Hypothalamus (tissue), 51 donors: ENCODE measurements around the gene SYNGR1.
"Not testable (repeated sequence)": the region's sequence is repeated elsewhere in the genome, so short reads cannot be mapped to it uniquely, and the experiment has no call there.

Experiments
- DNase-seq, 51 donors: peaks; one replicate each; lab custom pipeline; 2025; lab: John Stamatoyannopoulos, UW

SYNGR1 gene

DNA sequence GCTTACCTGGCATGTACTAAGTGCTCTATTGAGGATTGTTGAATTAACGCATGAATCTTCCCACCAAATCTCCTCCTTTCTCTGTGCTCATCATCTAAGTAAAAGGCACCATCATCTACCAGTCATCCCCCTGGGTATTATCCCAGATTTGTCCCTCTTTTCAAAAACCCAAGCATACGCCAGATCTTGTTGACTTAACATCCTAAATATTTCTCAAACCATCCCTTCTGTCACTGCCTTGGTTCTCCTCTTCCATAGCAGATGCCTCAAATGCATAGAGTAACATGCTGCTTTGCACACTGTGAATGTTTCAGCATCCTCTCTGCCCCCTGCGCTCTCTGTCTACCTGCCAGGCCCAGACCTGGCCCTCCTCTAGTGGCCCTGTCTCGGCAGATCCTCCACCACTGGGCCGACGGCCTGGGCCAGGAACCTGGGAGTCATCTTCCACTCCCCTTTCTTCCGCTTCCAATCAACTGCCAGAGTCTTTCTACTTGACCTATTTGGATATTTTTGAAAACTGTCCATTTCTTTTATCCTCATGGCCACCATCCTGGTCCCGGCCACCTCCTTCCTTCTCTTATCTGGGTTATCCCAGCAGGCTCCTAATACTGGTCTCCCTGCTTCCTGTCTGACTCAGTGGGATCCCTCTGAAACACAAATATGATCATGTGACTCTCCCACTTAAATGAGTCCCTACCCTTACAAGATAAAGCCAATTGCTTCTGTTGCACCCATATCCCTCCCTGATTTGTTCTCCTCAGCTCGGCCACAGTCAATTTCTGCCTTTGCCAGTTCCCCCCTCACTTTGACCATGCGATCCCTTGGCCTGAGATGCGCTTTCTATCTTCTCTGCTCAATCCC lies 46.4 kb downstream of the SYNGR1 start:
- no peak for DNase-seq

DNA sequence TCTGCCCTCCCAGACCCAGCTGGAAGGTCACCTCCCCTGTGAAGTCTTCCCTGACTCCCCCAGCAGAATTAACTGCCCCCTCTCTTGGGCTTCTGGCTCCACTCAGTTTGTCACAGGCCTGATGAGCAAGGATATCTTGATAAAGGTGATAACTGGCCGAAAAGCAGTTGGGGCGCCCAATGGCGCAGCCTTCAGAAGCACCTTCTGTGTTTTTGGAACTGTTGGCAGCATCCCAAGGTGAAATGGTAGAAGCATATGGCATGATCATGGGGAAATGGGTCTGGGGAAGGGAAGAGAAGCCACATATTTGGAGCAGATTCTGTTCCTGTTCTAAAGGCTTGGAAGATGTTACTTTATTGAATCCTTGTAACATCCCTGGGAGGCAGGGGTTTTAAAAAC lies 47.0 kb downstream of the SYNGR1 start:
- no peak for DNase-seq

DNA sequence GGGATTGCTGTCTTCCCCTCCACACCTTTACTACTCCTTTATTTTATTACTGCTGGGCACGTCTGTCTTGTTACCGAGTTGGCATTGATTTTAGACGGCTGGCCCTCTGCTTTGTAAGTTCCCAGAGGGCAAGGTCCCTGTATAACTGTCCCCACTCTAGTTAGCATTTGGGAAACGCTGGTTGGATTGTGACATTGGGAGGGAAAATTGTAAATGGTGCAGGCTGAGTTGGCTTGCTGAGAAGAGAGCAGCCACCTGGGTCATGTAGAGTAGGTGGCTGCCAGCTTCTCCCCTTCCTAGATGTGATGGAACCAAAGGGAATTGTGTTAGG lies 51.5 kb downstream of the SYNGR1 start:
- no peak for DNase-seq

DNA sequence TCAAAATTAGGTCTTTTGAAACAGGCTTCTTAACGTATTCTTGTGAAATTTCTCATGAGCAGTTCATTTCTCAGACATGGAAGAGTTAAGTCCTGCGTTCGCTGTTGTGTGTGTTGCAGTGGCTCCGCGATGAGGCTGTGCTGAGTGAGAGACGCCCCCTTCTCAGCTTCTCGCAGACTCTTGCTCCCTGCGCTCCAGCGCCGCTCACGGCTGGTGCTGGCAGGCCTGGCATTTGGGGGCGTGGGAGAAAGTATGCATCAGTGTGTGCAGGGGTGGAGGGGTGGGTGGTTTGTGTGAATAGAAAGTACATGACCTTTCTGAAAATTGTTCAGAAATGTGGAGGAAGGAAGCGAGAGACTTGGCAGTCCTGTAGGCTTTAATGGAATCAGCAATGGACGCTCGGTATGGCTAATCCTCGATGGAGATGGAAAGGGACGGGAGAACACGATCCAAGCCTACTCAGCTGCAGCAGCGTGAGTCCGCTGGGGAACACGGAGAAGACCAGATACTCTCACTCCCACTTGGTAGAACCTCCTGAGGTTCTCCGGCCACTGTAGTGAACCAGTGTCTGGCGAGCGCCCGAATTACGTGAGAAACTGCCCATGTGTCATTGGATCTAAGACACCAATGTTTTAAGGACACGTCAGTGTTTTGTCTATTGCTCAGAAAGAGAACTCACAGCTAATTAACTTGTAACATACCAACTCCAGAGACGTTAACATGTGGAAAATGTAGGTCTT lies 55.7 kb downstream of the SYNGR1 start:
- peak in 39 of 51 donors; percentile 18 to 91 (median 41) for DNase-seq

DNA sequence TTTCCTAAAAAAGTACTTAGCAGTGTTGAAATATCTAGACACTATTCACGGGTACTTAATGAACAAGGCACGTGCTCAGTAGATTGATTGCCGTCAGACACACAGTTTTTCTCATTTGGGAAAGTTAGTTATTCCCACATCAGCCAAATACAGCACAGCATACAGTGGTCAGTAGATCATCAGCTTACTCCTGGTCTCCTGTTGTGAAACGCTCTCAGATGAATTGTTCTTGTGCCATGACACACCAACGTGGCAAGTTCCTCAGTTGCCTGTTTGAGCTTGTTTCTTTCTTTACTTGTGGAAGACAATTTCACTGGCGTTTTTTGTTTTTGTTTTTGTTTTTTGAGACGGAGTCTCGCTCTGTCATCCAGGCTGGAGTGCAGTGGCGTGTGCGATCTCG lies 58.4 kb downstream of the SYNGR1 start:
- no peak for DNase-seq

DNA sequence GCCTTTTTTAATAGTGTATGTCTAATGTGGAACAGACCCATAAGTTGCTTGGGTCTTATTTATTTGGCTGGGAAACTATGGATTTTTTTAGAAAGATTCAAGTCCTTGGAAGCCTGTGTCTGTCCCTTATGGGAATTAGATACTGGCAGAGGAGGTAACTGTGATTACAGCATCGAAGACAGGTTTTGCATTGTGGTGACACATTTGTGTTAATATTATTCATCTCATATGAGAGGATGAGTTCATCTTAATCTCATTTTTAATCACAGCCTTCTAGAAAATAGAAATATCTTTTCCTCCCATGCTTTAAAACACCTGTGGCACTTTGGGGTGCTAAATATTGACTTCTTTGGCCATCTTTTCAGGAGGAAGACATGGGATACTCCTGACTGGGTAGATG lies 59.0 kb downstream of the SYNGR1 start:
- no peak for DNase-seq

DNA sequence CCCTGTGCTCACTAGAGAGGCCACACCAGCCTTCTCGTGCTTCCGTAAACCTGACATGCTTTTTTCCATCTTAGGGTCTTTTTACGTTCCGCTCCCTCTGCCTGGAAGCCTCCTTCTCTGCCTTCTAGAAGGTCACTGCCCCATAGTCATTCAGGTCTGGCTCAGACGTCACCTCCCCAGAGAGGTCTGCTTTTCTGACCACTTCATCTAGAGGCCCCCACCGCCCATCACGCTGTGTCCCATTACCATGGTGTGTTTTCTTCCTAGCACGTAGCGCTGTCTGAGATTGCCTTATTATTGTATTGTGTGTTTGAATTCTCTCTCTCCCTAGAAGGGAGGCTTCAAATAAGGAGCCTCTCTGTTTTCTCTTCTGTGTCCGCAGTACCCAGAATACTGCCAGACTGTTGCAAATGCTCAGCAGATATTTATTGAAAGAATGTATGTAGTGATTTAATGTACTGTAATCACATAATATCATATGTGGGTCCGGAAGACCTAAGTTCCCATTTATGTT lies 59.8 kb downstream of the SYNGR1 start:
- peak in 1 of 51 donors; percentile 10 for DNase-seq

DNA sequence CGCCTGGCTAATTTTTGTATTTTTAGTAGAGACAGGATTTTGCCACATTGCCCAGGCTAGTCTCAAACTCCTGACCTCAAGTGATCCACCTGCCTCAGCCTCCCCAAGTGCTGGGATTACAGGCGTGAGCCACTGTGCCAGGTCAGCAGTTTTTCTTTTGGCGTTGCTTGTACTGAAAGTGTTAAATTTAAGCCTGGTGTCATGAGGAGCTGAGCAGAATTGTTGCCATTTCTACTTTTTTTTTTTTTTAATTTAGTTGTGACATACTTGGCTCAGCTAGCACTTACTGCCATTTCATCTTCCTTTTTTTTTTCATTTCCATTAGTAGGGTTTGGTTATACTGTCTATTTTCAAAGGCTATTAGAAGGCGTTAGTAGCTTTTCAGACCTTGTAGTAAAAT lies 60.5 kb downstream of the SYNGR1 start:
- no peak for DNase-seq

DNA sequence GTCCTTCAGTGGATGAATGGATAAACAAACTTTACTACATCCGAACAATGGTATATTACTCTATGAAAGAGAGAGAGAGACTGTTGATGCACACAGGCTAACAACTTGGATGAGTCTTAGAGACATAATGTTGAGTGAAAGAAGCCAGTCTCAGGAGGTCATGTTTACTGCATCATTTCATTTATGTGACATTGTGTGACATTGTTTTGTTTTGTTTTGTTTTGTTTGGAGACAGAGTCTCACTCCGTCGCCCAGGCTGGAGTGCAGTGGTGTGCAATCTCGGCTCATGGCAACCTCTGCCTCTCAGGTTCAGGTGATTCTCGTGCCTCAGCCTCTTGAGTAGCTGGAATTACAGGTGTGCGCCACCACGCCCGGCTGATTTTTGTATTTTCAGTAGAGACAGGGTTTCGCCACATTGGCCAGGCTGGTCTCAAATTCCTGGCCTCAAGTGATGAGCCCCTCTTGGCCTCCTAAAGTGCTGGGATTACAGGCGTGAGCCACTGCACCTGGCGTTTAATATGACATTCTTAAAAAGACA lies 62.1 kb downstream of the SYNGR1 start:
- DNase-seq = not testable (repeated sequence)

DNA sequence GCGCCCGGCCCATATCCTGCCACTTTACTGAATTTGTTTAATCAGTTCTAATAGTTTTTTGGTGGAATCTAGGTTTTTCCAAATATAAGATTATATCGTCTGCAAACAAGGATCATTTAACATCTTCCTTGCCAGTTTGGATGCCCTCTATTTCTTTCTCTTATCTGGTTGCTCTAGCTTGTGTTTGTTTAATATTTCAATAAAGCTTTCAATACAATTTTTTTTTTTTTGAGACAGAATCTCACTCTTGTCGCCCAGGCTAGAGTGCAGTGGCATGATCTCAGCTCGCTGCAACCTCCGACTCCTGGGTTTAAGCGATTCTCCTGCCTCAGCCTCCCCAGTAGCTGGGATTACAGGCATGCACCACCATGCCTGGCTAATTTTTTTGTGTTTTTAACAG lies 63.4 kb downstream of the SYNGR1 start:
- DNase-seq = not testable (repeated sequence)

DNA sequence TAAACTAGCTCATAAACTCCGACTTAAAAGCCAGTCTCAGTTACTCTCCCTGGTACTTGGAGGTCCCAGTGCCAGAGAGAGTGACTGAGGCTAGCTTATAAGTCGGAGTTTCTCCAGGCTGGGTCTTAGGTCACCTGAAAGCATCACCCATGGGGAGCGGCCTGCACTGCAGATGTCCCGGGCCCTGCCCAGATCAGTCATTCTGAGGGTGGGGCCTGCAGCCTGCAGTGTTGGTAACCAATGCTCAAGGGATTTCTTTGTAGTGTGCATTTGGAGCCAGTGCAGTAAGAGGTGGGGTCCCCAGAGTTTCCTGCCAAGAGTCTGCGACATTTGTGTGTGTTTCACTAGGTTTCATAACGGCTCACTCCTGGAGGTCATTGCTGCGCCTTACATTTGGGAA lies 64.6 kb downstream of the SYNGR1 start:
- no peak for DNase-seq

DNA sequence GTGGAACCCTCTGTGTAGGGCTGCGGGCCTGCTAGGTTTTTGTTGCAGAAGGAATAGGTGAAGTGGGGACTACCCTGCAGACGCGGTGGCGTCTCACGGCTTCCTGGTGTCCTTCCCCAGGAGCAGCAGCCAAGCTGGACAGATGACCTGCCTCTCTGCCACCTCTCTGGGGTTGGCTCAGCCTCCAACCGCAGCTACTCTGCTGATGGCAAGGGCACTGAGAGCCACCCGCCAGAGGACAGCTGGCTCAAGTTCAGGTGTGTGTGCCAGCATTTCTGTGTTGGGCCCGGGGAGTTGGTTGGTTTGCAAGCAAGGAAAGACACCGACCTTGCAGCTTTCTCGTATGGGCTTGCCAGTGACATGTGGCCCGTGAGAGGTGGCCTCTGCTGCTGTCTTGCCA lies 65.1 kb downstream of the SYNGR1 start:
- DNase-seq = peak in 22 of 51 donors; percentile 12 to 65 (median 44)

DNA sequence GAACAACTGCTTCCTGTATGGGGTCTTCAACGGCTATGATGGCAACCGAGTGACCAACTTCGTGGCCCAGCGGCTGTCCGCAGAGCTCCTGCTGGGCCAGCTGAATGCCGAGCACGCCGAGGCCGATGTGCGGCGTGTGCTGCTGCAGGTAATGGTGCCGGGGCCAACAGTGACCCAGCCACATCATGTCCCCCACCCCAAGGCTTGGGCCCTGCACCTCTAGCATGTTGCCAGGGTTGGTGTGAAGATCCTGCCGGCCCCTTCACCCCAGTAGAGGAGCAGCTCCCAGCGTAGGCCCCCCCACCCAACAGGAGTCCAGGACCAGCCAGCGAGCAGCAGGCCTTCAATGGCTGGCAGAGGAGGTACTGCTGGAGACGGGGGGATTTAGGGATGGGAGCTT lies 65.7 kb downstream of the SYNGR1 start:
- DNase-seq = no peak

DNA sequence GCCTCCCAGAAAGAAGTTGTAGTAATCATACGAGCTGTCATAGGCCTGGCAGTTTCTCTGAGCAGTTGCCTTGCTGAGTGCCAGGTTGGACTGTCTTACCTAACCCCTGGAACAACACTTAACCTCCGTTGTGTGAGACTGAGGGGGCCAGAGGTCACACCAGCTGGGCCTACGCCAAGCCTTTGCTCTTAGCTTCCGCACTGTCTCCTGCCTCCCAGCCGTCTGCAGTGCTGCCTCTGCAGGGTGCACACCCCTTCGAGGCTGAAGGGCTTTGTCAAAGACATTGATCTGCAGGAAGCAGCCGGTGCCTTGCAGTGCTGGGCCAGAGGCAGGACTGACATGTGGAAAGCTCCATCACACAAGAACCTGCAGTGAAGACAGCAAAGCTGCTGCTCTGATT lies 66.5 kb downstream of the SYNGR1 start:
- DNase-seq = no peak

DNA sequence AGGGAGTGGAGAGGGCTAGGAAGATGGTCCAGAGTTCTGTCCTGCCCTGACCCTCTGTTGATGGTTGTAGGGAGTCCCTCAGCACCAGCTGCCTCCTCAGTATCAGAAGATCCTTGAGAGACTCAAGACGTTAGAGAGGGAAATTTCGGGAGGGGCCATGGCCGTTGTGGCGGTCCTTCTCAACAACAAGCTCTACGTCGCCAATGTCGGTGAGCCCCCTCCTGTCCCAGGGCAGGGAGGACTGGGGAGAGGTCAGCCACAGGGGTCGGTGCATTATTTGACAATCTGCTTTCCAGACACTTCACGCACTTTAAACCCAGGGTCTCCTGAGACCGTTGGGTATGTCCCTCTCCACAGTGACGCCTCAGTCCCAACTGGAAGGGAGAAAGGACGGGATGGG lies 67.8 kb downstream of the SYNGR1 start:
- DNase-seq = no peak

DNA sequence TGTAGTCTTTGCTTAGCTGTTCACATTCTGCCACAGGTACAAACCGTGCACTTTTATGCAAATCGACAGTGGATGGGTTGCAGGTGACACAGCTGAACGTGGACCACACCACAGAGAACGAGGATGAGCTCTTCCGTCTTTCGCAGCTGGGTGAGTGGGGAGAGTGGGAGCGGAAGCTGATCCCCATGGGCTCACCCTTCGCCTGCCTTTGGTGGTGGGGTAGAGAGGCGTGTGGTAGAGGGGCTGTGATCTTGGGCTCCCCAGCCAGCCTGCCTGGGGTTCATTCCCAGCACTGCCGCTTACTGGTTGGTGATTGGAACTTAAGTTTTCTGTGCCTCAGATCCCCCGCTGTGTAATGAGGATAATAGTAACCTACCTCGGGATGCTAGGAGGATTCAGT lies 68.9 kb downstream of the SYNGR1 start:
- DNase-seq = no peak

DNA sequence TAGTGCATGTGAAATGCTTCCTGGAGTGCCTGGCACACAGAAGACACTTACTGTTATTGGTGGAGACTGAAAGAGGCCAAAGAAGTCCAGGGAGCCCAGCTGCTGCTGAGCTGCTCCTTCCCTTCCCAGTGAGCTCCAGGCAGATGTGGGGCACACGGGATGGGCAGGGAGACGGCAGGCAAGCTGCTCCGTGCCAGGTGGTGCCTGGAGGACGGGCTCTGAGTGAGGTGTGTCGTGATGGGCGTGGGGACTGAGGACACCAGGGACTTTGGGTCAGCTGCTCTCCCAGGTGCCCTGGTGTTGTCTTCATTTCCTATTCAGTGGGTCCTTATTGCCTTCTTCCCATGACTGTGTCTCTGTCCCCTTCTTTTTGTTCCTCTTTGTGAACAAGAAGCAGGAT lies 69.3 kb downstream of the SYNGR1 start:
- no peak for DNase-seq

DNA sequence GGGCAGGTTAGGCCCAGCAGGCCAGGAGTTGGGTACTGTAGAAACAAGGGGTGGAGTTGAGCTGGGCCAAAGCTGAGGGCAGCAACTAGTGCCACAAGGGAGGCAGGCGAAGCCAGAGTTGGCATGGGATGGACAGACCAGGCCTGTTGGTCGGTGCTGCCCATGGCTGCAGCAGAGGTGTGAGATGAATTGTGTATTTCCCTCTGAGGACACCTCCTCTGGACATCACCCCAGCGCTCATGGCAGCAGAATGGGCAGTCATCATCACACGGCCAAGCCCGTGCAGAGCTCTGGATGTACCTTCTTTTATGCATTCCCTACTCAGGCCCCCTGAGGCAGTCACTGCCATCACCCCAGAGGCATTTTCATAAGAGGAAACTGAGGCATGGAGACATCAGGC lies 70.1 kb downstream of the SYNGR1 start:
- no peak for DNase-seq

DNA sequence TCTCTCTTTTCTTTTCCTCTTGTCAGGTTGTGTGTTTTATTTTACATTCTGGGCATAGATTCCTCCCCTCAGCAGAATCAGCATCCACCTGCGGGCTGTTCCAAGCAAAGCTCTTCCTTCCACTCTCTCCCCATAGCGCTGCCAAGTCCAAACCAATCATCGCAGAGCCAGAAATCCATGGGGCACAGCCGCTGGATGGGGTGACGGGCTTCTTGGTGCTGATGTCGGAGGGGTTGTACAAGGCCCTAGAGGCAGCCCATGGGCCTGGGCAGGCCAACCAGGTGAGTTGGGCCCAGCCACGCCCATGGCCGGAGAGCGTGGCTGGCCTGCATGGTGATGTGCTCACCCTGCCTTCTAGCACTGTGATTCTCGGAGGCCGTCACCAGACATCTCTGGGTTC lies 71.9 kb downstream of the SYNGR1 start:
- DNase-seq = no peak

DNA sequence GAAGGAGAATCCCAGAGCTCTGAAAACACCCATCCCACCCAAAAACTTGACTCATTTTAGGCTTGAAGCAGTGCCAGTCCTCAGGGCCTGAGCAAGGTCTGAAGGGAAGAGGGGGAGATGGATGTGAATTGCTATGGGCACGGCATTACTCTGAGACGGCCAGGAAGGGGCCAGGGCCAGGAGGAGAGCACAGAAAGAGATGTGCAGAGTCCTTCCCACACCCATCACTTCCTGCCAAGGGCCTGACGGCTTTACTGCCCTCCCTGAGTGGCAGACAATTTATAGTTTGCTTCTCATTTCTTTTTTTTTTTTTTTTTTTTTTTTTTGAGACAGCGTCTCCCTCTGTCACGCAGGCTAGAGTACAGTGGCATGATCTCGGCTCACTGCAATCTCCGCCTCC lies 72.3 kb downstream of the SYNGR1 start:
- DNase-seq = no peak

DNA sequence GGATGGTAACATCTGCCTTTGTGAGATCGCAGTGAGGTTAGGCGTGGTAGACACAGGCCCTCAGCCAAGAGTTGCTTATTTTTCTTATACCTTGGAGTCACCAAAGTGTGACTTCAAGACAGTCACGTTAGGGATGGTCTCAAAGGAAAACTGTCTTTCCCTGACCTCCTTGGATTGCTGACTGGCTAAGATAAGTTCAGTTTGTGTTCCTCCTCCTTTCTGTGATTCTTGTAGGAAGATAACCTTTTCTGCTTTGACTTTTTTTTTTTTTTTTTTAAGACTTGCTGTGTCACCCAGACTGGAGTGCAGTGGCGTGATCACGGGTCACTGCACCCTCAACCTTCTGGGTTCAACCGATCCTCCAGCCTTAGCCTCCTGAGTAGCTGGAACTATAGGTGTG lies 72.9 kb downstream of the SYNGR1 start:
- no peak for DNase-seq

DNA sequence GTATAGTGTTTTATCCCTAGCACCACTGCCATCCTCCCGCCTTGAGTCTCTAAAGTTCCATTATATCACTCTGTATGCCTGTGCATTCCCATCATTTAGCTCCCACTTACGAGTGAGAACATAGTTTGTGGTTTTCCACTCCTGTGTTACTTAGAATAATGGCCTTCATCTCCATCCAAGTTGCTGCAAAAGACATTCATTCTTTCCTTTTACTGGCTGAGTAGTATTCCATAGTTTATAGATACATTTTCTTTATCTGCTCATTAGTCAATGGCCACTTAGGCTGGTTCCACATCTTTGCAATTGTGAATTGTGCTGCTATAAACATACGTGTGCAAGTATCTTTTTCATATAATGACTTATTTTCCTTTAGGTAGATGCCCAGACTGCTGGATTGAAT lies 74.2 kb downstream of the SYNGR1 start:
- DNase-seq = no peak
